NCI-H1048 (cell line): Measurements from ENCODE around the gene ARHGAP1.
"Not testable (repeated sequence)": the region's sequence is repeated elsewhere in the genome, so short reads cannot be mapped to it uniquely, and the experiment has no call there.

Source experiments
- DNase-seq: peaks from one replicate; lab custom pipeline; 2025; lab: John Stamatoyannopoulos, UW

The ARHGAP1 gene

GRCh38 chr11:46673713-46674462, 26.5 kb downstream of the ARHGAP1 start:
- DNase-seq: no peak

GRCh38 chr11:46672381-46672839, 28.0 kb downstream of the ARHGAP1 start:
- DNase-seq: no peak

GRCh38 chr11:46671958-46672315, 28.5 kb downstream of the ARHGAP1 start:
- no peak for DNase-seq

GRCh38 chr11:46670521-46670920, 29.9 kb downstream of the ARHGAP1 start:
- DNase-seq: not testable (repeated sequence)

GRCh38 chr11:46669711-46670139, 30.7 kb downstream of the ARHGAP1 start:
- no peak for DNase-seq

GRCh38 chr11:46668480-46669085, 31.8 kb downstream of the ARHGAP1 start:
- no peak for DNase-seq

- no peak for DNase-seq
Observed at GRCh38 chr11:46667043-46667481, 33.4 kb downstream of the ARHGAP1 start.

GRCh38 chr11:46666516-46666915, 33.9 kb downstream of the ARHGAP1 start:
- DNase-seq: no peak

GRCh38 chr11:46665356-46665755, 35.1 kb downstream of the ARHGAP1 start:
- DNase-seq: no peak

- no peak for DNase-seq
Observed at GRCh38 chr11:46664612-46665011, 35.8 kb downstream of the ARHGAP1 start.

GRCh38 chr11:46663277-46663940, 37.0 kb downstream of the ARHGAP1 start:
- no peak for DNase-seq

- DNase-seq: no peak
Observed at GRCh38 chr11:46662366-46662765, 38.1 kb downstream of the ARHGAP1 start.

- no peak for DNase-seq
Observed at GRCh38 chr11:46661836-46662235, 38.6 kb downstream of the ARHGAP1 start.

- DNase-seq: no peak
Observed at GRCh38 chr11:46659908-46660307, 40.5 kb downstream of the ARHGAP1 start.

- DNase-seq: no peak
Observed at GRCh38 chr11:46658259-46658658, 42.2 kb downstream of the ARHGAP1 start.

- no peak for DNase-seq
Observed at GRCh38 chr11:46657186-46657585, 43.2 kb downstream of the ARHGAP1 start.

- DNase-seq: no peak
Observed at GRCh38 chr11:46655631-46656030, 44.8 kb downstream of the ARHGAP1 start.

GRCh38 chr11:46649180-46649738, 51.2 kb downstream of the ARHGAP1 start:
- no peak for DNase-seq

GRCh38 chr11:46643986-46644385, 56.4 kb downstream of the ARHGAP1 start:
- no peak for DNase-seq

- DNase-seq: no peak
Observed at GRCh38 chr11:46643531-46643930, 56.9 kb downstream of the ARHGAP1 start.

GRCh38 chr11:46642627-46643335, 57.6 kb downstream of the ARHGAP1 start:
- DNase-seq: no peak

- no peak for DNase-seq
Observed at GRCh38 chr11:46641639-46642038, 58.8 kb downstream of the ARHGAP1 start.
